ENCODE data around the gene CELF4.

DNA sequence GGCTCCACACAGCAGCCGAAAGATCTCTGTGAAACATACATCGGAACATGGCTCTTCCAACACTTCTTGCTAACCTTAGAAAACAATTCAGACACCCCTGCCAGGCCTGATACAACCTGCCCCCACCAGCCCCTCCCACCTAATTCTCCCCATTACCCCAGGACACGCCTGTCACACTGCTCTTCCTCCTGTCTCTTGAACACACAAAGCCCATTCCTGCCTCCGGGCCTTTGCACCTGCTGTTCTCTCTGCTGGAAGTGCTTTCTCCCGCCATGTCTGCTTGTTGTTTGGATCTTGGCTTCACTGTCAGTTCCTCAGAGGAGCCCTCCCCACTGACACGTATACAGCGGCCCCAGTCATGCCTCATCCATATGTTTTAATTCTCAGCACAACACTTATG is 24.1 kb downstream of the CELF4 start:
- no peak for TF ChIP-seq POLR2AphosphoS5 (IDR thresholded peaks at IDR 0.05; ENCODE audit: insufficient read depth, low read depth, low read length)
- no peak for TF ChIP-seq POLR2A (IDR thresholded peaks at IDR 0.05; ENCODE audit: low read depth, low read length)
- TF ChIP-seq EZH2 (IDR thresholded peaks at IDR 0.05; ENCODE audit: borderline replicate concordance, low read depth, low read length, severe bottlenecking), result no peak
- TF ChIP-seq MYC (IDR thresholded peaks at IDR 0.05; ENCODE audit: low read depth, low read length), result no peak
- TF ChIP-seq, protein P1, sequence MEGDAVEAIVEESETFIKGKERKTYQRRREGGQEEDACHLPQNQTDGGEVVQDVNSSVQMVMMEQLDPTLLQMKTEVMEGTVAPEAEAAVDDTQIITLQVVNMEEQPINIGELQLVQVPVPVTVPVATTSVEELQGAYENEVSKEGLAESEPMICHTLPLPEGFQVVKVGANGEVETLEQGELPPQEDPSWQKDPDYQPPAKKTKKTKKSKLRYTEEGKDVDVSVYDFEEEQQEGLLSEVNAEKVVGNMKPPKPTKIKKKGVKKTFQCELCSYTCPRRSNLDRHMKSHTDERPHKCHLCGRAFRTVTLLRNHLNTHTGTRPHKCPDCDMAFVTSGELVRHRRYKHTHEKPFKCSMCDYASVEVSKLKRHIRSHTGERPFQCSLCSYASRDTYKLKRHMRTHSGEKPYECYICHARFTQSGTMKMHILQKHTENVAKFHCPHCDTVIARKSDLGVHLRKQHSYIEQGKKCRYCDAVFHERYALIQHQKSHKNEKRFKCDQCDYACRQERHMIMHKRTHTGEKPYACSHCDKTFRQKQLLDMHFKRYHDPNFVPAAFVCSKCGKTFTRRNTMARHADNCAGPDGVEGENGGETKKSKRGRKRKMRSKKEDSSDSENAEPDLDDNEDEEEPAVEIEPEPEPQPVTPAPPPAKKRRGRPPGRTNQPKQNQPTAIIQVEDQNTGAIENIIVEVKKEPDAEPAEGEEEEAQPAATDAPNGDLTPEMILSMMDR (IDR thresholded peaks at IDR 0.05; ENCODE audit: extremely low read depth in 1 of 2, insufficient read depth in 1 of 2, low read depth in 1 of 2, low read length in 2 of 2), result no peak
- TF ChIP-seq, protein P2, sequence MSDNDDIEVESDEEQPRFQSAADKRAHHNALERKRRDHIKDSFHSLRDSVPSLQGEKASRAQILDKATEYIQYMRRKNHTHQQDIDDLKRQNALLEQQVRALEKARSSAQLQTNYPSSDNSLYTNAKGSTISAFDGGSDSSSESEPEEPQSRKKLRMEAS (IDR thresholded peaks at IDR 0.05; ENCODE audit: insufficient read depth, insufficient read length), result no peak
- TF ChIP-seq FOS (IDR thresholded peaks at IDR 0.05; ENCODE audit: borderline replicate concordance, insufficient read depth, low read length), result no peak
